GM23248 (cell line): ENCODE results near the gene RTN4. TPM values are rescaled to one million over a fixed set of nuclear protein-coding genes. Genes with fewer than 3 reads are reported as not detected.

Source experiments
- DNase-seq: peaks from one replicate; pipeline ENCODE4 v3.0.0-alpha.2; 2015
- H2AFZ ChIP-seq: fragments of 200-600 bp; sonication (generic); 2 replicates; pipeline ENCODE4 v1.6.1; 2016; ENCODE audit warnings: antibody characterized with exemption
- H3F3A ChIP-seq: fragments of 200-600 bp; sonication (generic); 2 replicates; pipeline ENCODE4 v1.6.1; 2016; ENCODE audit warnings: mild to moderate bottlenecking, antibody characterized with exemption, mixed run types; ENCODE audit not compliant: insufficient read depth
- H3K27ac ChIP-seq: fragments of 200-600 bp; sonication (generic); 2 replicates; pipeline ENCODE4 v1.5.1; 2016; ENCODE audit warnings: mild to moderate bottlenecking
- H3K27me3 ChIP-seq: fragments of 200-600 bp; sonication (generic); replicated peaks from 2 replicates; pipeline ENCODE4 v1.6.1; 2016; ENCODE audit warnings: mild to moderate bottlenecking; ENCODE audit not compliant: insufficient read depth
- H3K36me3 ChIP-seq: fragments of 200-600 bp; sonication (generic); 2 replicates; pipeline ENCODE4 v1.6.1; 2016; ENCODE audit warnings: low read depth, mild to moderate bottlenecking
- H3K4me1 ChIP-seq: fragments of 200-600 bp; sonication (generic); 2 replicates; pipeline ENCODE4 v1.6.1; 2016; ENCODE audit warnings: mild to moderate bottlenecking; ENCODE audit not compliant: insufficient read depth
- H3K4me2 ChIP-seq: fragments of 200-600 bp; sonication (generic); one replicate; pipeline ENCODE4 v1.6.1; 2016; ENCODE audit warnings: mild to moderate bottlenecking; ENCODE audit not compliant: unreplicated experiment
- H3K4me3 ChIP-seq: fragments of 200-600 bp; sonication (generic); 2 replicates; pipeline ENCODE4 v1.5.1; 2016; ENCODE audit warnings: mild to moderate bottlenecking
- H3K79me2 ChIP-seq: fragments of 200-600 bp; sonication (generic); 2 replicates; pipeline ENCODE4 v1.6.1; 2016; ENCODE audit warnings: mild to moderate bottlenecking; ENCODE audit not compliant: insufficient read depth
- H3K9ac ChIP-seq: fragments of 200-600 bp; sonication (generic); 2 replicates; pipeline ENCODE4 v1.6.1; 2016; ENCODE audit warnings: mild to moderate bottlenecking
- H3K9me2 ChIP-seq: fragments of 200-600 bp; sonication (generic); 2 replicates; pipeline ENCODE4 v1.6.1; 2016; ENCODE audit warnings: mixed run types, mild to moderate bottlenecking, moderate library complexity; ENCODE audit not compliant: insufficient read depth
- H3K9me3 ChIP-seq: fragments of 200-600 bp; sonication (generic); one replicate; pipeline ENCODE4 v1.6.1; 2017; ENCODE audit warnings: low read depth
- H4K20me1 ChIP-seq: fragments of 200-600 bp; sonication (generic); 2 replicates; pipeline ENCODE4 v1.6.0; 2016; ENCODE audit not compliant: insufficient read depth
- EZH2 ChIP-seq: fragments of 200-600 bp; sonication (generic); IDR thresholded peaks from 2 replicates; pipeline ENCODE4 v1.6.1; 2018; ENCODE audit warnings: antibody characterized with exemption, mild to moderate bottlenecking; ENCODE audit not compliant: insufficient read depth, poor library complexity, severe bottlenecking
- EZH2phosphoT487 ChIP-seq: fragments of 200-600 bp; sonication (generic); IDR thresholded peaks from 2 replicates; pipeline ENCODE4 v1.6.1; 2018; ENCODE audit warnings: antibody characterized with exemption, moderate library complexity, mild to moderate bottlenecking, low read depth; ENCODE audit not compliant: insufficient read depth
- WGBS, 2 experiments: methylation state at CpG; one replicate each; pipeline ENCODE4 v1.1.6; 2015 to 2017; ENCODE audit warnings: low lambda C conversion rate in 2 of 2, low coverage in 1 of 2; ENCODE audit errors: missing lambda C conversion rate in 2 of 2; 5-methylcytosine and 5-hydroxymethylcytosine counted together
- in situ Hi-C: fragments of 300-500 bp; cut with MboI; formaldehyde crosslinking; loops from 2 replicates; pipeline ENCODE4 v1.15.0; 2020
- polyA plus RNA-seq: library from polyadenylated mRNA; unstranded; fragments of >200 nt; fragmentation: Nextera tagmentation; extraction: Ambion mirVana; gene quantifications from 2 replicates; pipeline ENCODE4 v1.2.1, GENCODE V29; 2016
- total RNA-seq: library from RNA; depleted of rRNA; stranded (reverse); fragments of >200 nt; shearing (Covaris generic); gene quantifications from 2 replicates; pipeline ENCODE4 v1.2.3, GENCODE V29; 2014

RTN4 gene
- total and polyA plus RNA-seq, 2 experiments from 2014 or later = 361 to 425 TPM

GRCh38 chr2:55014962-55015939, 35.0 kb downstream of the RTN4 start:
- H3K36me3 ChIP-seq = peaks cover 19% of the 10 kb centered on the region
- DNase-seq = peak; percentile 88
- no peaks in the 10 kb centered on the region for H3K9me3 ChIP-seq
- in situ Hi-C loops = loop anchor here (10.0 kb wide), 1 partner anchor 160 kb away; no protein-coding TSS in a partner anchor
- TF ChIP-seq EZH2 = no peak
- TF ChIP-seq EZH2phosphoT487 = no peak
- H3K27me3 ChIP-seq = no peaks in the 10 kb centered on the region
- peak overlapping the region; percentile 61 for H3K4me2 ChIP-seq
- H3K9ac ChIP-seq = peak overlapping the region; percentile 21
- 8 to 10% methylated on average over 6 of the region's 6 CpGs for whole genome bisulfite sequencing, 2 experiments
- peaks cover 100% of the 10 kb centered on the region for H3K79me2 ChIP-seq
- H3K4me1 ChIP-seq = peaks cover 96% of the 10 kb centered on the region
- H3F3A ChIP-seq = peaks cover 81% of the 10 kb centered on the region
- peak overlapping the region; percentile 14; the same call in 1 of the 2 replicates for H3K4me3 ChIP-seq
- no peak overlapping the region for H2AFZ ChIP-seq
- H4K20me1 ChIP-seq = peaks cover 87% of the 10 kb centered on the region
- H3K27ac ChIP-seq = peak overlapping the region; percentile 37
- H3K9me2 ChIP-seq = no peaks in the 10 kb centered on the region

GRCh38 chr2:55013936-55014335, 36.3 kb downstream of the RTN4 start:
- peak overlapping the region; percentile 61 for H3K4me2 ChIP-seq
- H4K20me1 ChIP-seq = peaks cover 87% of the 10 kb centered on the region; the same call in 1 of the 2 replicates
- 0% methylated on average over 1 of the region's 1 CpG for WGBS, 2 experiments
- peak overlapping the region; percentile 29; the same call in 1 of the 2 replicates for H3K9ac ChIP-seq
- no peak for DNase-seq
- H3F3A ChIP-seq = peaks cover 78% of the 10 kb centered on the region
- peaks cover 100% of the 10 kb centered on the region for H3K79me2 ChIP-seq
- H3K27ac ChIP-seq = peak overlapping the region; percentile 37; the same call in 1 of the 2 replicates
- H3K4me1 ChIP-seq = peaks cover 100% of the 10 kb centered on the region
- H3K4me3 ChIP-seq = no peak overlapping the region
- no peak overlapping the region for H2AFZ ChIP-seq
- no peak for TF ChIP-seq EZH2phosphoT487
- no peak for TF ChIP-seq EZH2
- no peaks in the 10 kb centered on the region for H3K9me2 ChIP-seq
- H3K36me3 ChIP-seq = peaks cover 15% of the 10 kb centered on the region
- no peaks in the 10 kb centered on the region for H3K9me3 ChIP-seq
- in situ Hi-C loops = loop anchor here (10.0 kb wide), 1 partner anchor 161 kb away; no protein-coding TSS in a partner anchor
- no peaks in the 10 kb centered on the region for H3K27me3 ChIP-seq

GRCh38 chr2:55012672-55013484, 37.4 kb downstream of the RTN4 start:
- Histone ChIP-seq H4K20me1 (peaks cover 87% of the 10 kb centered on the region), H3K79me2 (peaks cover 100% of the 10 kb centered on the region), H3K27me3 (no peaks in the 10 kb centered on the region), H3K4me1 (peaks cover 99% of the 10 kb centered on the region), H3K36me3 (peaks cover 8% of the 10 kb centered on the region), H3K27ac (peak overlapping the region; percentile 61; the same call in 1 of the 2 replicates), H3K4me2 (peak overlapping the region; percentile 61), H2AFZ (no peak overlapping the region), H3K4me3 (peak overlapping the region; percentile 31), H3K9ac (peak overlapping the region; percentile 29), H3F3A (peaks cover 79% of the 10 kb centered on the region), H3K9me2 (no peaks in the 10 kb centered on the region), H3K9me3 (no peaks in the 10 kb centered on the region)
- no peak for DNase-seq
- in situ Hi-C loops = loop anchor here (10.0 kb wide), 1 partner anchor 162 kb away; no protein-coding TSS in a partner anchor
- 48 to 49% methylated on average over 2 of the region's 2 CpGs for WGBS, 2 experiments
- no peak for TF ChIP-seq EZH2
- no peak for TF ChIP-seq EZH2phosphoT487
